CD14-positive monocyte (primary cell): Measurements from ENCODE around the gene CDRT4. TPM values are rescaled to one million over a fixed set of nuclear protein-coding genes. Genes with fewer than 3 reads are reported as not detected.

Experiments
- DNase-seq, 3 donors: peaks; one replicate each; pipeline ENCODE4 v3.0.0-alpha.2; 2011 to 2022
- H2AFZ ChIP-seq: 2 replicates; pipeline ENCODE4 v1.6.0; 2012; ENCODE audit warnings: mild to moderate bottlenecking, low read depth, low read length, inconsistent platforms; ENCODE audit not compliant: insufficient read depth, poor library complexity, severe bottlenecking
- H3K27ac ChIP-seq, 2 donors: 1 replicate in 1 of 2; 2 replicates in 1 of 2; pipeline ENCODE4 v1.5.1; 2012 to 2013; ENCODE audit warnings: low read length in 2 of 2, control low read depth in 1 of 2, inconsistent platforms in 1 of 2, low read depth in 1 of 2, mild to moderate bottlenecking in 1 of 2
- H3K27me3 ChIP-seq, 2 donors: one replicate each; pipeline versions ENCODE4 v1.6.0 to v1.6.1; 2011 to 2013; ENCODE audit warnings: low read length in 2 of 2; ENCODE audit not compliant: control insufficient read depth in 2 of 2, insufficient read depth in 2 of 2
- H3K36me3 ChIP-seq, 2 donors: replicated peaks in 1 of 2; 1 replicate in 1 of 2; 2 replicates in 1 of 2; pipeline versions ENCODE4 v1.5.1 to v1.6.1; 2012 to 2013; ENCODE audit warnings: low read length in 2 of 2, control low read depth in 1 of 2, inconsistent platforms in 1 of 2, mild to moderate bottlenecking in 1 of 2; ENCODE audit not compliant: insufficient read depth in 2 of 2, control insufficient read depth in 1 of 2
- H3K4me1 ChIP-seq, 2 donors: 1 replicate in 1 of 2; 2 replicates in 1 of 2; pipeline versions ENCODE4 v1.5.1 to v1.6.1; 2012 to 2013; ENCODE audit warnings: low read length in 2 of 2, control low read depth in 1 of 2, inconsistent platforms in 1 of 2, mild to moderate bottlenecking in 1 of 2, moderate library complexity in 1 of 2; ENCODE audit not compliant: insufficient read depth in 2 of 2, control insufficient read depth in 1 of 2
- H3K4me2 ChIP-seq: replicated peaks from 2 replicates; pipeline ENCODE3; 2012; ENCODE audit warnings: low read length, moderate library complexity, mild to moderate bottlenecking; ENCODE audit not compliant: poor library complexity, severe bottlenecking; ENCODE audit errors: extremely low read depth
- H3K4me3 ChIP-seq, 3 experiments: fragments of 200-600 bp in 1 of 3; sonication (generic) in 1 of 3; replicated peaks in 1 of 3; 1 replicate in 2 of 3; 2 replicates in 1 of 3; pipeline ENCODE4 v1.5.1; 2011 to 2013; ENCODE audit warnings: low read length in 3 of 3, mild to moderate bottlenecking in 3 of 3, control low read depth in 2 of 3, low read depth in 2 of 3, inconsistent platforms in 1 of 3, moderate library complexity in 1 of 3
- H3K79me2 ChIP-seq: 2 replicates; pipeline ENCODE4 v1.6.0; 2012; ENCODE audit warnings: mild to moderate bottlenecking, control low read depth, inconsistent platforms, low read length, moderate library complexity; ENCODE audit not compliant: insufficient read depth
- H3K9ac ChIP-seq: 2 replicates; pipeline ENCODE4 v1.6.0; 2017; ENCODE audit warnings: low read length, mild to moderate bottlenecking; ENCODE audit not compliant: insufficient read depth, poor library complexity, severe bottlenecking
- H3K9me3 ChIP-seq, 2 donors: replicated peaks in 1 of 2; 1 replicate in 1 of 2; 2 replicates in 1 of 2; pipeline versions ENCODE4 v1.5.1 to v1.6.1; 2012 to 2013; ENCODE audit warnings: low read length in 2 of 2, control low read depth in 1 of 2; ENCODE audit not compliant: control insufficient read depth in 1 of 2, insufficient read depth in 1 of 2
- H4K20me1 ChIP-seq: 2 replicates; pipeline ENCODE4 v1.6.0; 2012; ENCODE audit warnings: mild to moderate bottlenecking, low read length, control low read depth, moderate library complexity; ENCODE audit not compliant: insufficient read depth
- H3K27ac Mint-ChIP-seq, 7 donors: one replicate each; pipeline ENCODE4 v1.8.0; 2020; ENCODE audit warnings: mild to moderate bottlenecking in 7 of 7, mixed read lengths in 7 of 7, moderate library complexity in 6 of 7, inconsistent platforms in 2 of 7
- H3K27me3 Mint-ChIP-seq, 3 donors: one replicate each; pipeline ENCODE4 v1.8.0; 2021 to 2022; ENCODE audit warnings: low read depth in 3 of 3, mild to moderate bottlenecking in 3 of 3, mixed read lengths in 3 of 3, moderate library complexity in 3 of 3, inconsistent platforms in 1 of 3
- H3K36me3 Mint-ChIP-seq, 2 donors: one replicate each; pipeline ENCODE4 v1.8.0; 2020; ENCODE audit warnings: mixed read lengths in 2 of 2, inconsistent platforms in 1 of 2, mild to moderate bottlenecking in 1 of 2
- H3K4me1 Mint-ChIP-seq: one replicate; pipeline ENCODE4 v1.8.0; 2020; ENCODE audit warnings: mild to moderate bottlenecking, mixed read lengths
- H3K4me3 Mint-ChIP-seq, 2 donors: one replicate each; pipeline ENCODE4 v1.8.0; 2020; ENCODE audit warnings: mild to moderate bottlenecking in 2 of 2, mixed read lengths in 2 of 2, moderate library complexity in 1 of 2
- H3K9me3 Mint-ChIP-seq, 7 donors: one replicate each; pipeline ENCODE4 v1.8.0; 2020 to 2022; ENCODE audit warnings: mixed read lengths in 7 of 7, mild to moderate bottlenecking in 6 of 7, moderate library complexity in 6 of 7, inconsistent platforms in 2 of 7
- CTCF ChIP-seq: fragments of 200-600 bp; IDR thresholded peaks from one replicate; pipeline ENCODE4 v1.8.0; 2022; ENCODE audit warnings: antibody characterized with exemption, mild to moderate bottlenecking
- WGBS: methylation state at CpG from one replicate; pipeline ENCODE4 v1.1.5; 2013; ENCODE audit warnings: missing lambda C conversion rate; ENCODE audit not compliant: insufficient coverage; 5-methylcytosine and 5-hydroxymethylcytosine counted together
- intact Hi-C, 2 donors: fragments of 100-400 bp; cut with micrococcal nuclease; formaldehyde crosslinking; loops; one replicate each; pipeline versions ENCODE4 v1.15.0 to v1.15.1; 2023
- polyA plus RNA-seq, 3 donors: library from polyadenylated mRNA; depleted of rRNA in 1 of 3; unstranded in 2 of 3; stranded (reverse) in 1 of 3; fragments of 300-500 nt in 2 of 3; fragments of >200 nt in 1 of 3; fragmentation: Illumina TruSeq in 2 of 3; gene quantifications; 1 replicate in 2 of 3; 2 replicates in 1 of 3; pipeline ENCODE4 v1.2.3, GENCODE V29; 2012 to 2021

The CDRT4 gene
- polyA plus RNA-seq, 3 donors: 0.34 to 0.71 TPM; not detected in 1

GRCh38 chr17:15490634-15491261, 23.3 kb upstream of the CDRT4 start:
- Histone ChIP-seq H3K36me3 (no peaks in the 10 kb centered on the region), H3K9me3 (peaks cover 0 to 5% of the 10 kb centered on the region in 2 donors), H3K4me1 (no peaks in the 10 kb centered on the region), H3K27me3 (no peaks in the 10 kb centered on the region), H3K79me2 (no peaks in the 10 kb centered on the region), H4K20me1 (no peaks in the 10 kb centered on the region), H2AFZ (no peak overlapping the region), H3K9ac (no peak overlapping the region), H3K4me2 (no peak overlapping the region), H3K4me3 (no peak overlapping the region), H3K27ac (no peak overlapping the region)
- peaks cover 0 to 3% (median 1%) of the 10 kb centered on the region in 3 donors for H3K27me3 Mint-ChIP-seq
- H3K9me3 Mint-ChIP-seq: peaks cover 0 to 6% (median 2%) of the 10 kb centered on the region in 7 donors
- TF ChIP-seq CTCF: no peak
- DNase-seq: no peak
- H3K4me1 Mint-ChIP-seq: peaks cover 8% of the 10 kb centered on the region
- H3K36me3 Mint-ChIP-seq: peaks cover 1 to 3% of the 10 kb centered on the region in 2 donors
- intact Hi-C loops: no loop called here
- no peak overlapping the region for H3K27ac Mint-ChIP-seq
- WGBS: 14% methylated on average over 9 of the region's 11 CpGs
- H3K4me3 Mint-ChIP-seq: no peak overlapping the region

- no peaks in the 10 kb centered on the region for H3K36me3 ChIP-seq
- peaks cover 0 to 5% of the 10 kb centered on the region in 2 donors for H3K9me3 ChIP-seq
- Mint-ChIP-seq H3K4me1 (peaks cover 8% of the 10 kb centered on the region), H3K36me3 (peaks cover 0 to 3% of the 10 kb centered on the region in 2 donors), H3K27ac (no peak overlapping the region), H3K27me3 (peaks cover 0 to 3% (median 1%) of the 10 kb centered on the region in 3 donors), H3K4me3 (no peak overlapping the region), H3K9me3 (peaks cover 0 to 6% (median 2%) of the 10 kb centered on the region in 7 donors)
- no peaks in the 10 kb centered on the region for H3K27me3 ChIP-seq
- 88% methylated on average over 1 of the region's 2 CpGs for WGBS
- no peaks in the 10 kb centered on the region for H3K79me2 ChIP-seq
- no peaks in the 10 kb centered on the region for H3K4me1 ChIP-seq
- no peak overlapping the region for H3K4me2 ChIP-seq
- intact Hi-C loops: no loop called here
- no peak overlapping the region for H3K9ac ChIP-seq
- no peak overlapping the region for H3K4me3 ChIP-seq
- no peak for DNase-seq
- TF ChIP-seq CTCF: no peak
- H3K27ac ChIP-seq: no peak overlapping the region
- no peaks in the 10 kb centered on the region for H4K20me1 ChIP-seq
- no peak overlapping the region for H2AFZ ChIP-seq
These were observed 21.1 kb upstream of the CDRT4 start for GRCh38 chr17:15488557-15488956.
